PFSK-1 (cell line): ENCODE results near the gene C1QTNF12.

Experiments used
- FOXP2 ChIP-seq: optimal IDR thresholded peaks from 2 replicates; pipeline ENCODE3; 2011; ENCODE audit warnings: borderline replicate concordance, control low read depth, inconsistent platforms; ENCODE audit not compliant: insufficient read depth; ENCODE audit errors: extremely low read length, extremely low read depth
- POLR2AphosphoS5 ChIP-seq: IDR thresholded peaks from 2 replicates; pipeline ENCODE4 v1.6.1; 2012; ENCODE audit warnings: low read depth, mild to moderate bottlenecking, control low read depth, low read length, moderate library complexity
- REST ChIP-seq, 2 experiments: IDR thresholded peaks; 2 replicates each; pipeline versions ENCODE4 v1.6.1 to v1.8.0; 2011 to 2012; ENCODE audit warnings: low read depth in 2 of 2, low read length in 2 of 2, control low read depth in 1 of 2, inconsistent platforms in 1 of 2, mild to moderate bottlenecking in 1 of 2, moderate library complexity in 1 of 2; ENCODE audit not compliant: insufficient read depth in 1 of 2
- SIN3A ChIP-seq: IDR thresholded peaks from 2 replicates; pipeline ENCODE4 v1.6.1; 2012; ENCODE audit warnings: mild to moderate bottlenecking, low read length, moderate library complexity, borderline replicate concordance; ENCODE audit not compliant: insufficient read depth
- TAF1 ChIP-seq: IDR thresholded peaks from 2 replicates; pipeline ENCODE4 v1.6.1; 2012; ENCODE audit warnings: low read length, control low read depth, borderline replicate concordance; ENCODE audit not compliant: insufficient read depth

Gene C1QTNF12

GRCh38 chr1:1262758-1263157, 16.2 kb upstream of the C1QTNF12 start:
- no peak for TF ChIP-seq SIN3A
- no peak for TF ChIP-seq POLR2AphosphoS5
- no peak for TF ChIP-seq TAF1

- TF ChIP-seq TAF1 = no peak
- no peak for TF ChIP-seq POLR2AphosphoS5
- TF ChIP-seq SIN3A = no peak
- no peak for TF ChIP-seq REST (IDR thresholded peaks at IDR 0.05; ENCODE audit: insufficient read depth in 1 of 2, low read depth in 2 of 2, low read length in 2 of 2)
- no peak for TF ChIP-seq FOXP2
Measured at GRCh38 chr1:1262071-1262470, 15.5 kb upstream of the C1QTNF12 start.

GRCh38 chr1:1260843-1261560, 14.5 kb upstream of the C1QTNF12 start:
- TF ChIP-seq REST (IDR thresholded peaks at IDR 0.05; ENCODE audit: insufficient read depth in 1 of 2, low read depth in 2 of 2, low read length in 2 of 2) = no peak
- no peak for TF ChIP-seq FOXP2
- no peak for TF ChIP-seq TAF1
- TF ChIP-seq POLR2AphosphoS5 = no peak
- TF ChIP-seq SIN3A = no peak

GRCh38 chr1:1259951-1260600, 13.6 kb upstream of the C1QTNF12 start:
- no peak for TF ChIP-seq TAF1
- TF ChIP-seq POLR2AphosphoS5 = no peak; the same call in 1 of the 2 replicates
- TF ChIP-seq REST (IDR thresholded peaks at IDR 0.05; ENCODE audit: insufficient read depth in 1 of 2, low read depth in 2 of 2, low read length in 2 of 2) = no peak
- TF ChIP-seq FOXP2 = no peak
- no peak for TF ChIP-seq SIN3A

GRCh38 chr1:1259540-1259939, 13.0 kb upstream of the C1QTNF12 start:
- no peak for TF ChIP-seq POLR2AphosphoS5
- TF ChIP-seq TAF1 = no peak
- TF ChIP-seq SIN3A = no peak

GRCh38 chr1:1259119-1259488, 12.6 kb upstream of the C1QTNF12 start:
- TF ChIP-seq POLR2AphosphoS5 (no peak), FOXP2 (no peak), REST (IDR thresholded peaks at IDR 0.05; ENCODE audit: insufficient read depth in 1 of 2, low read depth in 2 of 2, low read length in 2 of 2) (no peak), SIN3A (no peak), TAF1 (no peak)
